GM19468 (cell line): ENCODE results near the gene RNFT1.
"Not testable (repeated sequence)": the region's sequence is repeated elsewhere in the genome, so short reads cannot be mapped to it uniquely, and the experiment has no call there.

Source experiments
- ATAC-seq: cut with Tn5 transposase; IDR thresholded peaks from one replicate; pipeline ENCODE4 v1.9.1; 2021; ENCODE audit warnings: mild to moderate bottlenecking, moderate library complexity, moderate number of reproducible peaks; ENCODE audit not compliant: unreplicated experiment; ENCODE audit errors: extremely low read depth

Gene RNFT1

DNA sequence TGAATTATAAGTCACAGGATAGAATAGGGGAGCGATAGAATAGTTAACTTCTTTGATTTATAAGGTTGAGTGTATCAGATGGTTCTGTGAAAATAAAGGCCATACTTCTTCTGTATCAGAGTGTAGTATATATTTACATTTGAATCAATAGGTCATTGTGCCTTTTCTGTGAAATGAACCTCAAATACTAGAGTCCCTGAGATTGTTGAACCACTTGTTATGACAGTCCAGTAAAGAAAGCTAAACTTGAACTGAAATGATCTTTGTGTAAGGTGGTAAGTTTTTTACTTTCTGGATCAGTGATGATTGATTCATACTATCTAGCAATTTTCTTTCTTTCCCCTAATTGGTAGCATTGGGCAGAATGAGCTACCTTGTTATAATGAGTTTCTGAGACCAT is 31.2 kb downstream of the RNFT1 start:
- ATAC-seq, result not testable (repeated sequence)

DNA sequence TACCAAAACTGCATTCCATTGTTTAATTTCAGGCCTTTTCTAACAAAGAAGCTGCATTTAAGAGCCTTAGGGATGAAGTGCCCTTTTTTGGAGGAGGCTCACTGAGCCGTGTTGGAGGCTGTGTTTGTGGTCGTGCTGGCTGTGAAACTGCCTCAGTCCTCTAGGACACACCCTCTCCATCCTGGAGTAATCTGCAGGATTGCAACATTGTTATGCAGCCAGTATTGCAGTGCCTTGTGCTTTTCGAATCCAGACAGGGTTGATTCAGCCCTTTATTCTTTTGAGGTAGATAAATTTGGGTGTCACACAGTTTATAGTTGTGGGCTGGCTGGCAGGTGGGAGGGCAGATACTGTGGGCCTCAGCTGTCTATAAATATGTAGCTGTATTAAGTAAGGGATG is 33.8 kb downstream of the RNFT1 start:
- ATAC-seq, result not testable (repeated sequence)

DNA sequence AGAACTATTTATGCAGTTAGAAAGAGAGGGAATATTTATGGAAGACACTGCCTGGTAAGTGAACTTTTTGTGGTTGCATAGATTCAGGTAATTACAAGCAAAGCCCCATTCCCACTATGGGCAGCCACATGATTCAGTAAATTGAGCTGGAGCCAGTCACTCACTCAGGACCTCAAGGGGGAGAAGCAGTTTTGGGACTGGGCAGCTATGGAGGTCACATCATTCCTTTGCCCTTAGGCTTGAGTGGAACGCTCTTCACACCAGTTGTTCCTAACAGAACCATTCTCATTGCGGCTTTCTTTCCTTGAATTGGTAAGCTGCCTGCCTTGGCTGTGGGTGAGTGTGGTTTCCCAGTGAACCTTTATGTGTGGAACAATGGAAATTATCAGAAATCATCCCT is 34.4 kb downstream of the RNFT1 start:
- ATAC-seq, result not testable (repeated sequence)

DNA sequence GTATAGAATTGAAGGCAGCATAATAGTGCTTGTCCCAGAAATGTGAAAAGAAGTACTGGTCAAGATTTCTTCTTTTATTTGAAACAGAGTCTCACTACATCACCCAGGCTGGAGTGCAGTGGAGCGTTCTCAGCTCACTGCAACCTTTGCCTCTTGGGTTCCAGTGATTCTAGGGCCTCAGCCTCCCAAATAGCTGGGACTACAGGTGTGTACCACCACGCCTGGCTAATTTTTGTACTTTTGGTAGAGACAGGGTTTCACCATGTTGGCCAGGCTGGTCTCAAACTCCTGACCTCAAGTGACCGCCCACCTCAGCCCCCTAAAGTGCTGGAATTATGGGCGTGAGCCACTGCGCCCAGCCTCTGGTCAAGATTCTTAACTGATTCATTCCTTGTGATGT is 43.9 kb downstream of the RNFT1 start:
- ATAC-seq, result not testable (repeated sequence)

DNA sequence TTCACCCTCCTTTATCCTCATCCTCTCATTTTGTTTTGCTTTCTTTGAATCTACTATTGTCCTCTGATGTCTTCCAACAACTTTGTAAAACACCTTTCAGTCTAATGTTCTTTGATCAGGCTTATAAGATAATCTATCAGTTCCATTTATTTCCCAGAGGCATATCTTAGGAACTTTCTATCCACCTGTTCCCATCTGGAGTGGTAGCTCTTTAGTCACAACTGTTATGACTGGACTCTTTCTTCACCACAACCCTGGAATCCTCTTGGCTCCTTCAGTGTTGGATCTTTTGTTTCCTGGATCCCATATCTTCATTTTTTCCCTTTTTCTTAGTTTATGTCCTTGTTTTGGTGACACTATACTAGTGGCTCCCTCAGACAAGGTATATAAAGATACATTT is 48.1 kb downstream of the RNFT1 start:
- no peak for ATAC-seq

DNA sequence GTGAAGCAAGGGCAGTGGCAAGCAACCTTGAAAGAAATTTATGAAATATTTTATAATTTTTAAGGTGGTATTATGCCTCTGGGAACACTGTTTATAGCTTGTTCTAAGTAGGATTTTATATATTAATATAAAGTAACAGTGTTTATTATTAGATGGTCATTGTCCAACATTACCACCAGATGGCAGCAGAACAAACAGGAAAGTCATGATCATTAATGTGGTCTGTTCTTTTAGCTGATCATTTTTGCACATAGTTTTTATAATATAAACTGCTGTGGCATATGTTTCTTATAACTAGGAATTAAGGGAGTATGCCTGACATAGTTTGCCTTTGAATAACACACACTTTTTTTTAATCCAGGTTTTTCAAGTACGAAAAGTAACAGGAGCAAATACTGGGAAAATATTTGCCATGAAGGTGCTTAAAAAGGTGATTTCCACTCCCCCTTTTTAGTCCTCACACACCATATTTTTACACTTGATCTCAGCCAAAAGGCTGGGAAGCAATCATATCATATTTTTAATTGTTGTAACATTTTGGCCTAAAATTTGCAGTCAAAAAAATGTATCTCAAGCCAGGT is 50.2 kb downstream of the RNFT1 start:
- no peak for ATAC-seq

DNA sequence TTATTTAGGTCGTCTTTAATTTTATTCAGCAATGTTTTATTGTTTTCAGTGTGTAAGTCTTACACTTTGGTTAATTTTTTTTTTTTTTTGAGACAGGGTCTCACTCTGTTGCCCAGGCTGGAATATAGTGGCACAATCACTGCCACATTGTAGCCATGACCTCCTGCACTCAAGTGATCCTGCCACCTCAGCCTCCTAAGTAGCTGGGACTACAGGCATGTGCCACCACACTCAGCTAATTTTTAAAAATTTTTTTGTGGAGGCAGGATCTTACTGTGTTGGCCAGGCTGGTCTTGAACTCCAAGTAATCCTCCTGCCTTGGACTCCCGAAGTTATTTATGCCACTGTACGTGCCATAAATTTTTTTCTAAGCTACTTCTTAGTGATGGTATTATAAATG is 57.1 kb downstream of the RNFT1 start:
- no peak for ATAC-seq

DNA sequence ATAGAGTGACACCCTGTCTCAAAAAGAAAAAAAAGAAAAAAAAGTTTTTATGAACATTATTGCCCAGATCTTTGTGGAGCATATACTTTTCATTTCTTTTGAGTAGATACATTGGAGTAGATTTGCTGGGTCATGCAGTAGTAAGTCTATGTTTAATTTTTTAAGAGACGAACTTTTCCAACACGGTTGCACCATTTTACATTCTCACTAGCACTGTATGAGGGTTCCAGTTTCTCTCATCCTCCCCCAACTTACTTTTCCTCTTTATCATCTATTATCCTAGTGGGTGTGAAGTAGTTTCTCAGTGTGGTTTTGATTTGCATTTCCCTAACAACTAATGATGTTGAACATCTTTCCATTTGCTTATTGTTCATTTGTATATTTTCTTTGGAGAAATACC is 61.1 kb downstream of the RNFT1 start:
- ATAC-seq, result no peak
